Left hindlimb (tissue), 1 donor: ENCODE results near the gene CACNA1C.

ENCODE experiments used
- DNase-seq: peaks from one replicate; pipeline ENCODE4 v3.0.0-alpha.2; 2018

The CACNA1C gene

DNA sequence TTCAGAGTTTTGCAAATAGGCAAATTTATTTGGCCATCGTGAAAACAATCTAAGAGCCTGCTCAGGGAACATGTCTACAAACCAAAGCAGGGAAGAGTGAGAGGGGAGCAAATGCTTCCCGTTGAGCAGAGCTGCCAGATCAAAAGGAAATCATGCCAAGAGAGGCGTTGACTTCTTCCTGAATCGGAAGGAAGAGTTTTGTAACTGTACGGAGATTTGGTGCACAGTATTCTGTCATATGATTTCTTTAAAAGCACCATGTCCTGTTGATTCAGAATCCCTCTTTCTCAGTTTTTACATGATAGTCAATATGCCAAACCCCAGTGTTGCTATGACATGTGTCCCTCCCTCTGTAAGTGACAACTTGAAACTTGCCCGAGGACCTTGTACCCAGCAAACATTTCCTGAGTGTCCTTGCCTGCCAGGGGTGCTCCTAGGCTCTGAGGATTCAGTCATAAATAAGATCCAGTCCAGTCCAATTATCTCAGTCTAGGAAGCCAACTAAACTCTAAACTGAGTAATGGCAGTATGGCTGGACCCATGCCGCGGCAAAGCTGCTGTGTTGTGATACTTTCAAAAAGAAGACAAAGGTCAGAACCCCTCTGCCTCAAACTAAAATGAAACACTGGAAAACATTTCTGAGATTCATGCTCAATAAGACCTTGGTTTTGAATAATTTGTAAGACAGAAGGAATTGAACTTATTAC lies 441.9 kb downstream of the CACNA1C start:
- no peak for DNase-seq

DNA sequence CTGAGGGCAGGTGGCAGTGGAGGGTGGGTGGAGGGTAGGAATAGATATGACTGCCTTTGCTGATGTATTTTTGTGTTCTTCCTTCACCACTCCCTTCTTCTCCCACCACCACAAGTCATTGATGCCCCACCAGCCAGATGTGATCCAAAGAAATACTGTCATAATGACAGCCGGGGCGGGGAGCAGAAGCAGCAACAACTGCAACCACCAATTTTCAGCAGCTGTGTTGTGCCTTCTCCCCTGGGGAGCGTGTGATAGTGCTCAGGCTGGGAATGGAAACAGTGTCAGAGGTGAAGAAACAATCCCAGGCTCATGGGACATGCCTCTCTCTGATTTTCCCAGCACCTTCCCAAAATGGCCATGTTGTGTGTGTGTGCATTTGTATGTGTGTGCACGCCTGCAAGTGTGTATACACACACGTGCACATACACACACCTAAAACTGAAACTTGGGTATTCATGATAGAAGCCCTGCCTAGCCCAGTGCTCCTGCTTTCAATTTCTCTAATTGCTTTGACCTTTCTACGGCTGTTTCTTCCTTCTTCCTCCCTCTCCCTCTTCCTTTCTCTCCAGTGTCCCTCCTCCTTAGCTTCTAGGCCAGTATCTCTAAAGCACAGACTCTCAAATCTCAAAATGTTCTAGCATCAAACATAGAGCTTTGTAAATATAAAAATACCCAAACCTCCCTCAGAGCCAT lies 442.8 kb downstream of the CACNA1C start:
- DNase-seq = no peak

DNA sequence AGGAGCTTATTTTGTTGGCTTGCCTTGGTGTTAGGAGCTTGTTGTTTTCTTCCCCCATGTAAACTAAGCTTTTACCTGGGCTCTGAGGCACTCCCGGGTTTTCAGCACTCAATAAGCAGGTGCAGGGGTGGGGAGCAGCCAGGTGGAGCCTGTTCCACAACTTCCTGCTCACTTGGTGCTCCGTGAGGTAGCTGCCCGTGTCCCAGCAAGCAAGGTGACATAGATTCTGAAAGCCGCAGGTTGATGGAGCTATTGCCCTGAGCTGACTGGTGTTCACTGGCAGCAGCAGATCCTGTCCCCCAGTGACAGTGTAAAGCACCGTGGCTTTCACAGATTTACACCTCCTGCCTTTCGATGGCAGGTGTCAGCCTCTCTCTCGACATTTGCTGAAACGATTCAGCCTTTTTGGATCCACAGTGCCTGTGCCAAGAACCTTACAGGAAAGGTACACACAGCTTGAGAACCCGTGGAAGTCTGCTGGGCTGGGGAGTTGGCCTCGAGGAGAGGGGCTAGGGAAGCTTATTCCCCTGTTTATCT lies 446.2 kb downstream of the CACNA1C start:
- DNase-seq = no peak

DNA sequence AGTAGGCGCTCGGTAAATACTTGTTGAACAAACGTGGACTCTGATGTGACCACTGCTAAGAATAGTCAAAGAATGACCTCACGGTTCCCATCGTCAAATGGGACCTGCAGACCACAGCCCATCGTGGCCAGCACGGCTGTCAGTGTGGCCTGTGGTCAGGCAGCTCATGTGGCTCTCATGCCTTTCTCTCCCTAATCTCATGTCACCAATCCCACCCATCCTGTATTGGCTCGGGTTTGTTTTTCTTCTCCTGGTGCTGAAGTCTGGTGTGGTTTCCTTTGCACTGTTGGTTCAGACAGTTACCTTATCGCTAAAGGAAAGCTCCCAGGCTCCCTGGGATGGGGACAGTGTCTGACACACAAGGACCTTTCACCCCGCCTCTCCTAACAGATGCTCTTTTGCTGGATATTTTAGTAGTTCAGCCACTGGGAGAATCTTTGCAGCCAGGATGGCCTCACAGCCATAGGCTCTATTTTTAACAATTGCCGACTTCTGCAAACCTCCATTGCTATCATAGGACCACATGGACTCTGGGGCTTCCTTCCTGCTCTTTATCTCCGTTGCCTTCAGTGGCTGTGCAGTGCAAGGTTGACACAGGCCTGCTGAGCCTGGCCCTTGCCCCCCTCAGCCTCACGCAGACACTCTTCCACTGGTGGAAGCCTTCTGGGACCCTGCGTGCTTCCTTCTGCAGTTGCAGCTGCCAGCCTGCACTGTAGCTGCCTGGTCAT lies 448.8 kb downstream of the CACNA1C start:
- DNase-seq = peak; percentile 46

DNA sequence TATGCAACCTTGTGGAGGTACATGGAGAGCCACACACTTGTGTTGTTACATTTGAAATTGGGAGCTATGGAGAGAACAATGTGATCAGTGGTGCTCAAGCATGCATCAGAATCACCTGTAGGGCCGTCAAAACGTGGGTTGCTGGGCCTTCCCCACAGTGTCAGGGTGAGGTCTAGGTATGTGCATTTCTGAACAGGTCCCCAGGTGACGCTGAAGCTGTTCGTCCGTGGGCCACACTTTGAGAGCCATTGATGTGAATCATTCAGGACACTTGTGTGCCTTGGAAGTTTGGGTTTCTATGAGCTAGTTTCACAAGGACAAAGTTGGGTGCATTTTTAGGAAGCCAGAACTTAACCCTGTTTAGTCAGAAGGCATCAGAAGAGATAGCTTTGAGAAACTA lies 450.2 kb downstream of the CACNA1C start:
- no peak for DNase-seq

DNA sequence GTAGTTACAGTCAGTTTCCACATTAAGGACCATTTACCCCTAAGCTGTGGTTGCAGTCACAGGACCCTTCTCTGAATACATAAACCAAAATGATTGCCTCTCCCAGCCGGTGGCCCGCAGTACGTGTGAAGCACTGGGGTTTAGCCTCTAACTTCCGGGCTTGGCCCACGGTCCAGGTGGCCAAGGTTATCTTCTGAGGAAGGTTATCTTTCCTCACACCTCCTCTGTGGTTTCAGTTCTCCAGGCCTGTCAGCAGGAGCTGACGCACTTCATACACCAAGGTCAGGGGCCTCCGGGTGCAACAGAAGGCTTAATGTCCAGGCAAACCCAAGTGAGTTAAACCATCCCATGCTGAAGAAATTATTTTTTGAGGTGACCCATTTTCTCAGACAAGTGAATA lies 451.0 kb downstream of the CACNA1C start:
- DNase-seq = no peak

DNA sequence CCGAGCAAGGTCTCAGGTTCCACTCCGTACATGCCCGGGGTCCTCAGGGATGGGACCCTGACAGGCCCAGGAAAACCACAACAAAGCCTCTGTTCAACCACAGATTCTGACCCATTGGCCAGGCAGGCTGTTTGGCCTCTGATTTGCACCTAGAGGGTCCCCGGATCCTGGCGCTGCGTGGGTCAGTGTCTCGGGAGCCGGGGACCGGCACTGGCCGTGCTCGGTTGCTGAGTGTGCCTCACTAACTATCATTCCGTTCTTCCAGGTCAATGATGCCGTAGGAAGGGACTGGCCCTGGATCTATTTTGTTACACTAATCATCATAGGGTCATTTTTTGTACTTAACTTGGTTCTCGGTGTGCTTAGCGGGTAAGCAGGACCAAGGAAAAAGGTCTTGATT lies 451.8 kb downstream of the CACNA1C start:
- DNase-seq = no peak

DNA sequence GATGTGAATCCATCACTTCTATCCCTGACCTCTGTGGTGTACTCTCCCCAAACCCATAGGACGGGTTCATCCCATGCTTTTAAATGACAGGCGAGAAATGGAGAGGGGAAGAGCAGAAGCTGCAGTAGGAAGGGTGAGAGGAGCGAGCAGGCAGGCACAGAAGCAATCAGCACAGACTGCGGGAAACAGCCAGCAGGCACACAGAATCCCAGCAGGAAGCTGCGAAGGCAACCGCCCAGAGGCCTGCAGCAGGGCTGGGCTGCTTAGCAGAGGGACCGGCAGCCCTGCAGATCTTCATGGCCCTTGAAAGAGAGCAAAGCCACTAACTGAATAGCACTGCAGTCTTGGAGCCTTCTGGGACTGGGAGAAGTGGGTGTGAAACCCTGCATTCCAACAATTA lies 455.0 kb downstream of the CACNA1C start:
- DNase-seq = no peak

DNA sequence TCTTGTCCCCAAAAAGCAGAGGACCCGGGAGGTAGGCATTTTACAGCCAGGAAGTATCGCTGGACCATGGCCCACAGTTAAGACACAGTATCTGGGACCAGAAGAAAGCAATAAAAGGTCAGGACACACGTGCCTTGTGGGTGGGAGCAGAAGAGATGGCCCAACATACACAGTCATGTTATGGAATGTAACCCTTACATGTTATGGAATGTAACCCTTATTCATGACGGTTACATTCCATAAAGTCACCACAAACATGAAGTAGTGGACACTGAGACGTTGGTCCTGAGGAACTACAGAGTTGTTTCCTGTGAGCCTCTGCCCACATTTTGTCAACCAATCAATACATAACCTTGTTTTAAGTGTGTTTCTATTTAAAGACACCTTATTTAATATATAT lies 456.4 kb downstream of the CACNA1C start:
- DNase-seq = no peak

DNA sequence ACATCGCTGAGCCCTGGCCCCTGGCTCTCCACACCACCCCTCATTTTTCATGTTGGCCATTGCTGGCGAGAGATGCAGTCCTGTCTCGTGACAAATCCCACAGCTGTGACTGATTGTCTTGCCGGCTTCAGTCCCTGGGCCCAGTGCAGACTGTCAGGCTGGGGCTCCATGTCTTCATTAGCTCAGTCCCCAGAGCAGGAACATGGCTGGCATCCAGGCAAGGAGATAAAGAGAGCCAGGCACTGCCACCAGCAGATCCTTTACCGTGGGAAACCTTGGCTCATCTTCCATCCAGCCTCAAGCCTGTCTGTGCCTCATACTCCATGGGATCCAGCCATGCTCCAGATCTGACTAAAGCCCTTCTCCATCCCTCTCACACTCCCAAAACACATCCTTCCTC lies 457.3 kb downstream of the CACNA1C start:
- DNase-seq = no peak

DNA sequence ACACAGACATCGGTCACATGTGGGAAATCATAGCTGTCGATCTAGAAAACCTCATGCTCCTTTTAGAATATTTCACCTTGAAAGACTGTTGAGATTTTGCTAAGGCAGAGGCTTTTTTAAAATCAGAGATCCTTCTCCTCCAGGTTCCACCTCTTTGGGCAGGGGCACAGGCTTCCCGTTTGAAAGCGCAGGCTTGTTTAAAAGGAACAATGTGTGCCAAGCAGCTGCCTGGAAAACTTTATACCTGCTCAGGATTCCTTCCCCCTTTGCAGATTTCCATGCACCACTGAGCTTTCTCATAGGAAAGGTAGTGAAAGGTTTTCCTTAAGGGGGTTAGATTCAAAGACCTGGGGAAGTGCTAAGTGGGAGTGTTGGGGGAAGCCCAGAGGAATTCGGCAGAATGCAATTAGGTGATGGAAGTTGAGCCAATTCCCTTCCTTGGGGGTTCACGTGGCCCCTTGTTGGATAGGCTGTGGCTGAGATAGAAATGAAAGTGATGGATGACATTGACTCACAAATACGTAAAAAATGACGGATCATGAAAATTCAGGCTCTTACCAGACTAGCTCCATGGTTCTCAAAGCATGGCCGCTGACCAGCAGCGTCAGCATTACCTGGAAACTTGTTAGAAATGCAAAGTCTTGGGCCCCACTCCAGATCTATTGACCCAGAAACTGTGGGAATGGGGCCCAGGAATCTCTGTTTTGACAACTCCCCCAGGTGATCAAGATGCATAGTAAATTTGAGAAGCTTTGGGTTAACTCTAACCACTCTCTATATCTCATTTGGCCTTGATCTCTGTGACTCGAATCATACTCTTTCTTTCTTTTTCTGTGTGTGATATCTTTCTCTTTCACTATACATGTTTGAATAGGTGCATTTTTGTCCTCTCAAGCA lies 460.6 kb downstream of the CACNA1C start:
- DNase-seq = no peak

DNA sequence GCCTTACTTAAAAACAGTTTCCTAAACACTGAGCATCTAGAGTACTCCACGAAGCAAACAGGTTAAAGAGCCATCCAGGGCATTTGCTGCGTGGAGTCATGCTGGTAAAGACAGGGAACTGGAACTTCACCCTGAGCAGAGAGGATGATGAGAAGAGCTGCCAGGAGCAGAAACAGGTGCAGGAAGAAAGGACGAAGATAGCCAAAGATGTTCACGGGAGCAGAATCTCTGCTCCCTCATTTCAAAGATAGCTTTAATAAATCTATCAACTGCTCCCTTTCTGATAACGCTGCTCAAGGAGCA lies 461.2 kb downstream of the CACNA1C start:
- DNase-seq = no peak

DNA sequence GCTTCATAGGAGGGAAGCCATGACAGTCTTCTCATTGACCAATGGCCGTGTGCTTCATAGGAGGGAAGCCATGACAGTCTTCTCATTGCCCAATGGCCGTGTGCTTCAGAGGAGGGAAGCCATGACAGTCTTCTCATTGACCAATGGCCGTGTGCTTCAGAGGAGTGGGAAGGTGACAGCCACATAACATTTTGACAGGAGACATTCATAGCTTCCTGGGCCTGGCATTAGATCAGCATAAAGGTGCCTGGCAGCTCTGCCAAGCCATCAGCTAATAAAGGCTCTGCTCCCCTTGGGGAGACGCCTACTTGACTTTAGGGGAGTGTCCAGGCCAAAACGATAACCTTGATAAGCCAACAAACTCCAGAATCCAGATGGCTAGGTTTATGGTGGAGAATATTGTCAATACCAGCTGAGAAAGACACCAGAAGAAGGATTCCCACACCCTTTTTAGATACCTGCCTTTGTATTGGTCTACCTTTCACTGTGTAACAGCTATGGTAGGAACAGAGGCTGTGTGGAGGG lies 468.0 kb downstream of the CACNA1C start:
- DNase-seq = no peak

DNA sequence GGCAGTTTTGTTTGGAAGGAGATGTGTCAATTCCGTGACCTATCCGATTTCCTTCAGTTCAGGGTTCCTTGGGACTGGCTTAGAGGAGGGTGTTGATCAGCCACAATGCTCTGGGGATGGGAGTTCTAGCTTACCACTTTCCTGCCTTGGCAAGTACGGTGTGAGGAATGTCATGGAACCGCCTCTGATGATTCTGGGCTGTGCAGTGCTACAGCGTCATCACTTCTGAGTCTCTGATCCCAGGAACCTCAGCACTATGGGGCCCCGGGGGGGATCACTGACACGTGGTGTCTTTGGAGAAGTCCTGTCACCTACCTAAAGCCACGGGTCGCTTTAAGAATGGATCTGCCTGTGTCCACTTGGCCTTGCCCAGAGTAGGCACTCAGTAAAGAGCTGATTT lies 470.5 kb downstream of the CACNA1C start:
- DNase-seq = no peak

DNA sequence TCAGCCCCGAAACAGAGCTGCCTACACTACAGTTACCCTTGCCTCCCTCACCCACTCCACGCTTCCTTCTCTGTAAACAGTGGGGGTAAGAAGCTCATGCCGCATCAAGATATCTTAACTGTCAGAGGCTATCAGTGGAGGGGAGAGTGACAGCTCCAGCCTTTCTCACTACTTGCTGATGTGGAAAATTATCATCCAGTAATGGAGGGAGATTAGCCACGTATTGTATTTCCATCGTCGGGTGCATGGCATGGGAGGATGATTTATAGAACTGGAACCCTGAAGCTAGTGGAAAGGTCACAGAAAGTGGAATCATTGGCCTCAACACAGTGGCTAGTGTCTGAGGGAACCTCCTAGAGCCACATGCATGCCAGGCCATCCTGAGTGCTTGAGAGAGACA lies 471.1 kb downstream of the CACNA1C start:
- DNase-seq = no peak

DNA sequence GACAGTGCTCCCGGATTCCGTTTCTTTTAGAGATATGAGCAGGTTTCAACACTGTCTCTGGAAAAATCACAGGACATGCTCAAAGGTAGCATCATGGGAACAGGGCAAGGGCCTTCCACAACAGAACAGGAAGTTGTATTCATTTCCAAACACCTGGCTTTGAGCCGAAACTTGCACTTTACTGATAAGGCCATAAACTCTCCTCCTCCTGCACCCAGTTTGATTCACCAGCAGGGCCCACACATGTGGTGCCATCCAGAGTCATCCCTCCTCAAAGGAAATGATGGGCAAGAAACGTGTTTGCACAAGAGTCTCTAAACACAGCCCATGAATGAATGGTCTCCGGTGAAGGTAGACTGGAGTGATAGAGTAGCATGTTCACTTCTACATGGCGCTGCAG lies 473.6 kb downstream of the CACNA1C start:
- DNase-seq = no peak

DNA sequence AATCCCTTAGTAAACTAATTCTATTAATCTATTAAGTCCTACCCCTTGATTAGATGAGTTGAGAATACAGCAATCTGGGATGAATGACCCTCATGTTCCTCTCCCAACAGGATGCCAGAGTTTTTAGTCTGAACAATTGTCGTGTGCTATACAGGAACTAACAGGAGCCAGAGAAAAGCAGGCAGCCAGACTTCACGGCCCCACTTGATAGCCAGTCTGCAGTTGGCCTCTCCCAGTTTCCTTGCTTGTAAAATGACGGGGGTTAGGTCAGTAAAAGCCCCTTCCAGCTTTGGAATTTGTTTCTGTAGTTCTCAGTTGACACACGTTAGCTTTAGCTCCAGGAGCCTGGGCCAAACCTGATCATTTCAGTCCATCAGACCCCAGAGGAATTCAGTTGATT lies 475.2 kb downstream of the CACNA1C start:
- no peak for DNase-seq

DNA sequence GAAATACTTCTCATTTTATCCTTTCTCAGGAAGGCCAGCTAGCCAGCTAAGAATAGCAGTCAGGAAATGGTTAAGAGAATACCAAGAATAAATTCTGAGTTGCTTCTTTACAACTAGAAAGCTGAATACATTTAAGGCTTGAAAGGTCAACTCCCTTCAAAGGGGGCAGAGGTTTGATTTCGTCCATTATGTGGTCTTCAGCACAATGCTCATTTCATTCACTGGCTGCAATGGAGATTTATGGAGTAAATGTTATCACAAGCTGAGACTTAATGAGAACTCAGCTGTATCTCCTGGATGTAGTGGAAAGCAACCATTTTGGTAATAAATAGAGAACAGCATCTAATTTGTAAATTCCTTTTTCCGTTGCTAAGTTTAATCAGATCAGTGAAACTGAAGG lies 477.0 kb downstream of the CACNA1C start:
- no peak for DNase-seq

DNA sequence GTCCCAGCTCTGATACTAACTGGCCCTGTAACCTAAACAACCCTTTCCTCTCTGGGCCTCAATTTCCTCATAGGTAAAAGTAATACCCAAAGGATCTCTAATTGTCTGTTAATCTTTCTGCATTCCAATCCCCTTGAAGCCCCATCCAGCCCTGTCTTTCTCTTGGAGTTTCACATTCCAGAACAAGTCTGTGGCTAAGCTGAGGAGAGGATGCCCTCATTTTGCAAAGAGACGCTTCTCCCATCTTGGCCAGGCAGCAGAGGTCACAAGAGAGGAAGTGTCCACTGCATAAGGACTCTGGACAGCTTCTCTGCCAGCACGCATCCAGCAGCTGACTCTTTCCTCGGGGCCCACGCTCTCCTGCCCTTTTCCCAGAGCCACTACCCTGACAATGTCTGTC lies 478.6 kb downstream of the CACNA1C start:
- no peak for DNase-seq

DNA sequence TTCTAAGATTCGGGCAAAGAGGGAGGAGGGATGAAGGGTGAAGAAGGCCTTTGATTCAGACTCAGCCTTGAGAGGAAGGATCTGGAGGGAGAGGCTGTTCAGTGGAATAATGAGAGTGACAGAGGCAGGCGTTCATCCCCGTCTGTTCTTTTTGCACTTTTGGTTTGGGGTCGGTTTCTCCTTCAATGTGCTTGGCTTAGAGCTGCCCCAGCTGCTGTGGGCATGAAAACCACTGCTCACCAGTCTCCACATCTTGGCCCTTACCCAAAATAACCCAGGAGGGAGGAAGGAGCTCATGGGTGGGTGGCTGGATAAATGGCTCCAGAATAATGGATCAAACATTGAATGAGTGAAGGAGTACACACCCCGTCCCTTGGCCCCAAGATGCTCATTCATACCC lies 480.2 kb downstream of the CACNA1C start:
- DNase-seq = no peak

DNA sequence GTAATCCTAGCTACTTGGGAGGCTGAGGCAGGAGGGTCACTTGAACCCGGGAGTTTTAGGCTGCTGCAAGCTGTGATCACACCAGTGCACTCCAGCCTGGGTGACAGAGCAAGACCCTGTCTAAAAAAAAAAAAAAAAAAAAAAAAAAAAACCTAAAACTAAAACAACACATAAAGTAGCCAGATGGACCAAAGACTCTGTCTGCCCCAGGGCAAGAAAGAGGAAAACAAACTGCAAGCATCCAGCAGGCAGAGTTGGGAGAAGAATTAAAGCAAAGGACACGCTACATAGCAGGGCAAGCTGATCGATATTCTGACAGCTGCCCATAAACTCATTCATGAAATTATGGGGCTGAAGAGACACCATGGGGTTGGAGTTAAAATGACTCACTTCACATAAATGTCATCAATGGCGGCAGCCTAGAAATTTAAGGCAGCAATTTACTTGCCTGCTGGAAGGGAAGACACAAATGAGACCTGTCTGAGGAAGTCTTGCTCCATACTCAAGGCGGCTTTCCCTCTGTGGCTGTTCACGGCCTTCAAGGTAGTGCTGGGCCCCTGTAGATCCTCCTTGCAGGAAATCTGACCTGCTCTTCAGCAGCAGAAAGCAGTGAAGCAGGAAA lies 482.9 kb downstream of the CACNA1C start:
- no peak for DNase-seq

DNA sequence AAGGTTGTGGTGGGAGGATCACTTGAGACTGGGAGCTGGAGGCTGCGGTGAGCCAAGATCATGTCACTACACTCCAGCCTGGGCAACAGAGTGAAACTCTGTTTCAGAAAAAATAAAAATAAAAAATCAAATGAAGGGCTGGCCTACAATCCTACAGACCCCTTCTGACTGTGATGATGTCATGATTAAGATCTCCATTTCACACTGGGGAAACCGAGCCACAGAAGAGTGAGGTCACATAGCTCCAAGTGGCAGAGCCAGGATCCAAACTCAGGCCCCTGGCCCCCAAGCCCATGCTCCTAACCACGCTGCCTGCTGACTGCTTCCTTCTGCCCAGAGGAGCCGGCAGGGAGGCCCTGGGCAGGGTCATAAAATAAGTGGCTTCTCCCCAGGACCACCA lies 483.9 kb downstream of the CACNA1C start:
- DNase-seq = no peak
